DMS 273 (cell line): ENCODE measurements around the gene OR14K1.
"Not testable (repeated sequence)": the region's sequence is repeated elsewhere in the genome, so short reads cannot be mapped to it uniquely, and the experiment has no call there.

ENCODE experiments used
- DNase-seq: peaks from one replicate; lab custom pipeline; 2025; ENCODE audit not compliant: unreplicated experiment; lab: John Stamatoyannopoulos, UW

The OR14K1 gene

GRCh38 chr1:247738315-247738714 is at the start of gene OR14K1:
OR14K1 (plus strand) TSS chr1:247738615; CDS start chr1:247738615, 0 bp downstream.
- DNase-seq = no peak

GRCh38 chr1:247701338-247701737 is 37.1 kb upstream of the OR14K1 start:
- DNase-seq = no peak

GRCh38 chr1:247710681-247711080 is 27.7 kb upstream of the OR14K1 start:
- DNase-seq = not testable (repeated sequence)

- no peak for DNase-seq
Measured at GRCh38 chr1:247713753-247714152, 24.7 kb upstream of the OR14K1 start.

GRCh38 chr1:247716546-247716945 is 21.9 kb upstream of the OR14K1 start, which contains the start of gene OR6F1:
OR6F1 (minus strand) TSS chr1:247716646; CDS start chr1:247712755, 3,891 bp downstream.
- DNase-seq = no peak

- no peak for DNase-seq
Measured at GRCh38 chr1:247721222-247721621, 17.2 kb upstream of the OR14K1 start.

GRCh38 chr1:247740721-247741120 is 2.3 kb downstream of the OR14K1 start:
- no peak for DNase-seq

GRCh38 chr1:247741756-247742155 is 3.3 kb downstream of the OR14K1 start:
- no peak for DNase-seq

- DNase-seq = not testable (repeated sequence)
Measured at GRCh38 chr1:247742215-247742760, 3.9 kb downstream of the OR14K1 start.

- DNase-seq = no peak
Measured at GRCh38 chr1:247746391-247746935, 8.0 kb downstream of the OR14K1 start.

- DNase-seq = no peak
Measured at GRCh38 chr1:247747616-247748015, 9.2 kb downstream of the OR14K1 start.

- no peak for DNase-seq
Measured at GRCh38 chr1:247748041-247748440, 9.6 kb downstream of the OR14K1 start, which contains the start of gene OR14A2. OR14A2 (minus strand) TSS chr1:247748141.

GRCh38 chr1:247749870-247750269 is 11.5 kb downstream of the OR14K1 start:
- no peak for DNase-seq

- DNase-seq = not testable (repeated sequence)
Measured at GRCh38 chr1:247754311-247754710, 15.9 kb downstream of the OR14K1 start.

- no peak for DNase-seq
Measured at GRCh38 chr1:247760456-247760855, 22.0 kb downstream of the OR14K1 start, which contains the start of gene OR1C1. OR1C1 (minus strand) TSS chr1:247760556; CDS start chr1:247758406, 2,150 bp downstream.

GRCh38 chr1:247769603-247770002 is 31.2 kb downstream of the OR14K1 start:
- no peak for DNase-seq
